GM10266 (cell line): ENCODE measurements around the gene FBXL3.
"Not testable (repeated sequence)": the region's sequence is repeated elsewhere in the genome, so short reads cannot be mapped to it uniquely, and the experiment has no call there.

Experiments
- DNase-seq: peaks from one replicate; pipeline ENCODE4 v3.0.0; 2012; ENCODE audit errors: extremely low spot score
- TF ChIP-seq, protein P1 (sequence below): IDR thresholded peaks from 2 replicates; pipeline ENCODE4 v1.5.1; 2012; ENCODE audit warnings: mild to moderate bottlenecking, low read depth; ENCODE audit not compliant: control insufficient read depth, insufficient read depth; ENCODE audit errors: missing control alignments

The FBXL3 gene

GRCh38 chr13:76971851-76972829 is 54.8 kb downstream of the FBXL3 start:
- no peak for DNase-seq
- TF ChIP-seq, protein P1, sequence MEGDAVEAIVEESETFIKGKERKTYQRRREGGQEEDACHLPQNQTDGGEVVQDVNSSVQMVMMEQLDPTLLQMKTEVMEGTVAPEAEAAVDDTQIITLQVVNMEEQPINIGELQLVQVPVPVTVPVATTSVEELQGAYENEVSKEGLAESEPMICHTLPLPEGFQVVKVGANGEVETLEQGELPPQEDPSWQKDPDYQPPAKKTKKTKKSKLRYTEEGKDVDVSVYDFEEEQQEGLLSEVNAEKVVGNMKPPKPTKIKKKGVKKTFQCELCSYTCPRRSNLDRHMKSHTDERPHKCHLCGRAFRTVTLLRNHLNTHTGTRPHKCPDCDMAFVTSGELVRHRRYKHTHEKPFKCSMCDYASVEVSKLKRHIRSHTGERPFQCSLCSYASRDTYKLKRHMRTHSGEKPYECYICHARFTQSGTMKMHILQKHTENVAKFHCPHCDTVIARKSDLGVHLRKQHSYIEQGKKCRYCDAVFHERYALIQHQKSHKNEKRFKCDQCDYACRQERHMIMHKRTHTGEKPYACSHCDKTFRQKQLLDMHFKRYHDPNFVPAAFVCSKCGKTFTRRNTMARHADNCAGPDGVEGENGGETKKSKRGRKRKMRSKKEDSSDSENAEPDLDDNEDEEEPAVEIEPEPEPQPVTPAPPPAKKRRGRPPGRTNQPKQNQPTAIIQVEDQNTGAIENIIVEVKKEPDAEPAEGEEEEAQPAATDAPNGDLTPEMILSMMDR = no peak

- no peak for DNase-seq
- TF ChIP-seq, protein P1 = no peak
Observed at GRCh38 chr13:76971215-76971614, 55.7 kb downstream of the FBXL3 start.

DNA sequence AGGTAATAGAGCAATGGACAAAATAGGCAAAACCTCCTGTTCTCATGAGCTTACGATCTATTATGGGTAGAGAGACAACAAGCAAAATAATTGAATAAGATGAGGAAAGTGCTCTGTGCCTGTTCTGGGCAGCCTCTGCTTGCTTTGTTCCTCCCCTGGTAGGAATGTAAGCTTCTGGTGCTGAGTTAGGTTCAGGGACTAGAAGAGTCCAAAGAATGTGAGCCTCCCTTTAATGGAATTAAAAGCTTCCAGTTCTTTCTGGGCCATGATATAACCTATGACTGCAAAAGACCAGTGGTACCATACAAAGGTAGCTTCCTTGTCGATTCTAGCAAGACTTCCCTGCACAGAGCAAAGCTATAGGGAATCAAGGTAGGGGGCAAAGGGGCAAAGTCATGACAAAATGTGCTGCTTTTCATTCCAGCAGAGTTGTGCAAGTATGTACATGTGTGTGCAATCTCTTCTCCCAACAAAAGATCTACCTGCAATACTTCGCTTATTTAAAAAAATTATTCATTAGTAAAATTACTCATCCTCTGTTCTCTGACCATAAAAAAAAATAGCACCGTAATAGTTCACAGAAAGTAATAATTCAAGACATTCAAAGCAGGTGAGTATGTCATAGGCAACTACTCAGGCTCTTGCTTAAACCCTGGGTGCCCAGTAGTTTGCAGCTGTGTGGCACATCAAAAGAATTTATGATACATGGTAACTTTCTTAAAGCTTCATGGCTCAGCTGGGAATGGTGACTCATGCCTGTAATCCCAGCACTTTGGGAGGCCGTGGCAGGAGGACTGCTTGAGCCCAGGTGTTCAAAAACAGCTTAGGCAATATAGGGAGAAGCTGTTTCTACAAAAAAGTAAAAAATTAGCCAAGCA is 57.2 kb downstream of the FBXL3 start:
- no peak for DNase-seq

GRCh38 chr13:76968041-76968440 is 58.9 kb downstream of the FBXL3 start:
- DNase-seq = no peak
- TF ChIP-seq, protein P1 = no peak

More for the DNA sequence above, 57.2 kb downstream of the FBXL3 start:
- TF ChIP-seq, protein P1 = no peak

GRCh38 chr13:76967031-76967430 is 59.9 kb downstream of the FBXL3 start:
- TF ChIP-seq, protein P1 = no peak
- no peak for DNase-seq

DNA sequence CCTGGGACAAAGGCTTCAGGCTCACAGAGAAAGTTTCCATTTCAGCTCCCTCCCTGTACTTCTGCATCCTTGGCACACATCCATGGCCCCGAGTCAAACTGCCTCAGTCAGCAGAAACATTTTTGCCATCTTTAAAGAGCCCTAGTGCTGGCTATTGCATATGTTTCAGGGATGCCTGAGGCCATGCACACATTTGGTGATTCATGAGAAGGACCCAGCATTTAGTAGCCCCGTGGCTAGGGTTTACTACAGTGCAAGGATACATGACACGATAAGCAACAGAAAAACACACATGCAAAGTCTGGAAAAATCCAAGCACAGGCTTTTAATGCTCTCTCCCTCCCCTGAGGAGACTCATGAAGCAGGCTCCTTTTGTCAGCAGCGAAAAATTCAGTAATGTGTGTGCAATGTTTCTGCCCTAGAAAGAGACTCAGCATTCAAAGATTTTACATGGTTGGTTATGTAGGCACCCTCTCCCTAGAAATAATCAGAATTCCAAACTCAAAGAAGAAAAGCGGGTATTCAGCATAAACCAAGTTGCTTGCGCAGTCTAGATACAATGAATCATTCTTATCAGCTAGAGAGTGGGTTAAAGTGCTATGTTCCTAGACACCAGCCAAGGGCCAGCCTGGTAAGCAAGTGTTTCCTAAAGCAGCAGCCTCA is 61.1 kb downstream of the FBXL3 start:
- TF ChIP-seq, protein P1 = no peak
- DNase-seq = no peak

DNA sequence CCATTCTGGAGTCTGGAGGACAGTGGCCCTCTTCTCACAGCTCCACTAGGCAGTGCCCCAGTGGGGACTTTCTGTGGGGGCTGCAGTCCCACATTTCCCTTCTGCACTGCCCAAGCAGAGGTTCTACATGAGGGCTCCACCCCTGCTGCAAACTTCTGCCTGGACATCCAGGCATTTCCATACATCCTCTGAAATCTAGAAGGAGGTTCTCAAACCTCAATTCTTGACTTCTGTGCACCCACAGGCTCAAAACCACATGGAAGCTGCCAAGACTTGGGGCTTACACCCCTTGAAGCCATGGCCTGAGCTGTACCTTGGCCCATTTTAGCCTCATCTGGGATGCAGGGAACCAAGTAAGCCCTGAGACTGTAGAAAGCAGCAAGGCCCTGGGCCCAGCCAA is 67.2 kb downstream of the FBXL3 start:
- DNase-seq = not testable (repeated sequence)
